ENCODE data around the gene PHACTR4.

- TF ChIP-seq CTCF (conservative IDR thresholded peaks at IDR 0.05 in 1 of 2, IDR thresholded peaks at IDR 0.05 in 1 of 2; ENCODE audit: low read depth in 1 of 2, low read length in 2 of 2) (no peak), EZH2 (IDR thresholded peaks at IDR 0.05; ENCODE audit: low read length, missing control alignments) (no peak)
Measured at GRCh38 chr1:28508435-28508754, 138.9 kb downstream of the PHACTR4 start.

Data from fibroblast of lung (primary cell).